ENCODE results near the gene NCMAP.

DNA sequence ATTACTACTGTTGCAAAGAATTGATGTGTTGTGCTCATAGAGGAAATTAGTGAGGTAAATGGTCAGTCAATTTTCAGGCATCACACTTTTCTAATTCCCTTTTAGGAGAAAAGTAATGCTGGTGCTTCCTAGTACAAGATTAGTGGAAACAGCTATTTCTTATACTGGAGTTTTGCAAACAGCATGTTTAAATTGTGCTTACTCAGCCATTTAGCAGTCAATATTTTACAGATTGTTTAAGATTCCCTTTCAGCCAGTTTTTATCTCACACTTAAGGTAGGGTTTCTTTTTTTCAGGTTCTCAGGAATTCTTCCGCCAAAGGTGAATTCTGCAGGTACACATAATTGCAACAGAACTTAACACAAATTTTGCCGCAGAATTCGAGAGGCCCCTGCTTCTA lies 98.1 kb downstream of the NCMAP start:
- TF ChIP-seq POLR2A (IDR thresholded peaks at IDR 0.05) (no peak), POLR2AphosphoS5 (IDR thresholded peaks at IDR 0.05) (no peak)
- TF ChIP-seq, protein P1, sequence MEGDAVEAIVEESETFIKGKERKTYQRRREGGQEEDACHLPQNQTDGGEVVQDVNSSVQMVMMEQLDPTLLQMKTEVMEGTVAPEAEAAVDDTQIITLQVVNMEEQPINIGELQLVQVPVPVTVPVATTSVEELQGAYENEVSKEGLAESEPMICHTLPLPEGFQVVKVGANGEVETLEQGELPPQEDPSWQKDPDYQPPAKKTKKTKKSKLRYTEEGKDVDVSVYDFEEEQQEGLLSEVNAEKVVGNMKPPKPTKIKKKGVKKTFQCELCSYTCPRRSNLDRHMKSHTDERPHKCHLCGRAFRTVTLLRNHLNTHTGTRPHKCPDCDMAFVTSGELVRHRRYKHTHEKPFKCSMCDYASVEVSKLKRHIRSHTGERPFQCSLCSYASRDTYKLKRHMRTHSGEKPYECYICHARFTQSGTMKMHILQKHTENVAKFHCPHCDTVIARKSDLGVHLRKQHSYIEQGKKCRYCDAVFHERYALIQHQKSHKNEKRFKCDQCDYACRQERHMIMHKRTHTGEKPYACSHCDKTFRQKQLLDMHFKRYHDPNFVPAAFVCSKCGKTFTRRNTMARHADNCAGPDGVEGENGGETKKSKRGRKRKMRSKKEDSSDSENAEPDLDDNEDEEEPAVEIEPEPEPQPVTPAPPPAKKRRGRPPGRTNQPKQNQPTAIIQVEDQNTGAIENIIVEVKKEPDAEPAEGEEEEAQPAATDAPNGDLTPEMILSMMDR (IDR thresholded peaks at IDR 0.05 in 8 of 11, conservative IDR thresholded peaks at IDR 0.05 in 3 of 11) = no peak

All from spleen (tissue), 7 donors.